Testis (tissue), 2 donors: ENCODE results near the gene CDH13.

ENCODE experiments used
- CTCF ChIP-seq, 3 experiments: fragments of 450-650 bp in 2 of 3; fragments of 200-600 bp in 1 of 3; sonication (generic) in 1 of 3; IDR thresholded peaks; one replicate each; pipeline ENCODE4 v1.5.1; 2016 to 2019; ENCODE audit warnings: antibody characterized with exemption in 3 of 3, mild to moderate bottlenecking in 2 of 3, moderate library complexity in 1 of 3
- POLR2A ChIP-seq: fragments of 450-650 bp; IDR thresholded peaks from one replicate; pipeline ENCODE4 v1.6.1; 2017; ENCODE audit warnings: antibody characterized with exemption, mild to moderate bottlenecking, moderate library complexity

GRCh38 chr16:82587289-82587688, 39.5 kb upstream of the CDH13 start:
- TF ChIP-seq CTCF (IDR thresholded peaks at IDR 0.05) (no peak), POLR2A (no peak)
